HepG2 (cell line): ENCODE data around the gene DCP1B. TPM values are rescaled to one million over a fixed set of nuclear protein-coding genes. Genes with fewer than 3 reads are reported as not detected.

Experiments used
- NFKBIZ ChIP-seq: IDR thresholded peaks from 2 replicates; pipeline ENCODE4 v1.6.1; 2018; ENCODE audit warnings: missing genetic modification reagents, missing compliant biosample characterization
- SALL1 ChIP-seq: sonication (generic); formaldehyde crosslinking; IDR thresholded peaks from 2 replicates; pipeline ENCODE4 v1.8.0; 2022; ENCODE audit warnings: mild to moderate bottlenecking, missing genetic modification reagents
- TARDBP ChIP-seq: sonication (generic); formaldehyde crosslinking; IDR thresholded peaks from 2 replicates; pipeline ENCODE4 v1.8.0; 2022; ENCODE audit warnings: mild to moderate bottlenecking, missing genetic modification reagents
- TSC22D2 ChIP-seq: sonication (generic); formaldehyde crosslinking; IDR thresholded peaks from 2 replicates; pipeline ENCODE4 v1.5.1; 2020; ENCODE audit warnings: missing genetic modification reagents, mild to moderate bottlenecking, borderline replicate concordance
- ZNF101 ChIP-seq: sonication (generic); formaldehyde crosslinking; IDR thresholded peaks from 2 replicates; pipeline ENCODE4 v1.4.0; 2020; ENCODE audit warnings: mild to moderate bottlenecking, low read depth, missing genetic modification reagents, borderline replicate concordance
- ZNF230 ChIP-seq: sonication (generic); formaldehyde crosslinking; IDR thresholded peaks from 2 replicates; pipeline ENCODE4 v1.4.0; 2020; ENCODE audit warnings: mild to moderate bottlenecking, missing genetic modification reagents
- ZNF746 ChIP-seq: sonication (generic); formaldehyde crosslinking; IDR thresholded peaks from 2 replicates; pipeline ENCODE4 v1.8.0; 2022; ENCODE audit warnings: mild to moderate bottlenecking, missing genetic modification reagents
- ZNF780A ChIP-seq: sonication (generic); formaldehyde crosslinking; IDR thresholded peaks from 2 replicates; pipeline ENCODE4 v1.8.0; 2022; ENCODE audit warnings: mild to moderate bottlenecking, missing genetic modification reagents, moderate library complexity
- polyA plus RNA-seq, 8 experiments: library from polyadenylated mRNA; depleted of rRNA in 3 of 8; stranded (reverse) in 7 of 8; unstranded in 1 of 8; fragments of >200 nt; fragmentation: Illumina TruSeq in 4 of 8; extraction: Trizol in 4 of 8; gene quantifications; 2 replicates each; pipeline versions ENCODE4 v1.2.1 to v1.2.3, GENCODE V29; 2011 to 2016; ENCODE audit warnings: low read depth in 4 of 8, missing spikeins in 1 of 8, mixed read lengths in 1 of 8; ENCODE audit not compliant: insufficient read depth in 1 of 8
- total RNA-seq, 5 experiments: library from RNA; depleted of rRNA; stranded (reverse); fragments of >200 nt; fragmentation: Illumina TruSeq; extraction: Trizol; gene quantifications; 2 replicates each; pipeline ENCODE4 v1.2.3, GENCODE V29; 2016; ENCODE audit warnings: low read depth in 1 of 5
- TF ChIP-seq, protein P1 (sequence below): sonication (generic); formaldehyde crosslinking; IDR thresholded peaks from 2 replicates; pipeline ENCODE4 v1.4.0; 2020; ENCODE audit warnings: mild to moderate bottlenecking, missing genetic modification reagents, borderline replicate concordance
- TF ChIP-seq, protein P2 (sequence below): sonication (generic); formaldehyde crosslinking; IDR thresholded peaks from 2 replicates; pipeline ENCODE4 v1.8.1; 2023; ENCODE audit warnings: mild to moderate bottlenecking, missing genetic modification reagents
- TF ChIP-seq, protein P3 (sequence below): sonication (generic); formaldehyde crosslinking; IDR thresholded peaks from 2 replicates; pipeline ENCODE4 v1.4.0; 2020; ENCODE audit warnings: missing genetic modification reagents, borderline replicate concordance
- TF ChIP-seq, protein P4 (sequence below): sonication (generic); formaldehyde crosslinking; conservative IDR thresholded peaks from 2 replicates; pipeline ENCODE4 v1.4.0; 2020; ENCODE audit warnings: mild to moderate bottlenecking, missing genetic modification reagents, moderate library complexity

DCP1B gene
- total and polyA plus RNA-seq, 2 of the 13 experiments (the other 11 are each of a cell fraction or from before 2014, with no cell fraction given) = 11.4 to 27.2 TPM

DNA sequence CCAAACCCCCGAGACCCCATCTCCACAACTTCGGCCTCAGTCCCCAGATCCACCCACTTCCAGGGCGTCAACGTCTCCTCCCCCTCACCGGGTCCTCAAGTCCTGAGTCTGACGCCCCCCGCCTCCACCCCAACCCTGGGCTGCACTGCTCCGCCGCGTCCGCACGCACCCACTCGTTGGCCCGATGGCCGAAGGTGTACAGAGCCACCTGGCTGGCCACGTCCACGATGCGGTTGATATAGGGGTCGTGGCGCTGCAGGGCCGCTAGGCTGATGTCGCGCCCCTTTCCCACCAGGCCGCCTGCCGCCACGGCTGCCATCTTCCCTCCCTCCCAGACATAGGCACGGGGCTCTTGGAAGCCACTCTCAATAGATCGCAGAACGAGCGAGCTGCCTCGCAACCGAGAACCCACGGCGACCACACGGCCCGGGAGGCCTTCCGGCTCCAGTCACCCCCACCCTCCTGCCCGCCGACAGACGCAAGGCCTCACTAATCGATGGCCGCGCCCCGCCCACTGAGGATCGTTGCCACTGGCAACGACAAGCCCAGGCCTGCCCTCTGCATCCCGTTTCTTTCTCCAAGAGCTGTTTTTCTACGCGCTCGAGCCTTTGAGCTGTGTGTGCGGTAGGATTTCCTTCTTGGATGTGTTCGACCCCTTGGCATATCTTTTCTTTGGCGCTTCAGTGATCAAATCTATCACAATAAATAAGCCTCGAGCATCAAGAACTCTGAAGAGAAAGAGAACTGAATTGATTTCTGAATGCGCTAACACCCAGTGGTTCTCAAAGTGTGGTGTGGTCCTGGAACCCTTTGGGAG lies at the start of gene DCP1B (continued):
- TF ChIP-seq, protein P1, sequence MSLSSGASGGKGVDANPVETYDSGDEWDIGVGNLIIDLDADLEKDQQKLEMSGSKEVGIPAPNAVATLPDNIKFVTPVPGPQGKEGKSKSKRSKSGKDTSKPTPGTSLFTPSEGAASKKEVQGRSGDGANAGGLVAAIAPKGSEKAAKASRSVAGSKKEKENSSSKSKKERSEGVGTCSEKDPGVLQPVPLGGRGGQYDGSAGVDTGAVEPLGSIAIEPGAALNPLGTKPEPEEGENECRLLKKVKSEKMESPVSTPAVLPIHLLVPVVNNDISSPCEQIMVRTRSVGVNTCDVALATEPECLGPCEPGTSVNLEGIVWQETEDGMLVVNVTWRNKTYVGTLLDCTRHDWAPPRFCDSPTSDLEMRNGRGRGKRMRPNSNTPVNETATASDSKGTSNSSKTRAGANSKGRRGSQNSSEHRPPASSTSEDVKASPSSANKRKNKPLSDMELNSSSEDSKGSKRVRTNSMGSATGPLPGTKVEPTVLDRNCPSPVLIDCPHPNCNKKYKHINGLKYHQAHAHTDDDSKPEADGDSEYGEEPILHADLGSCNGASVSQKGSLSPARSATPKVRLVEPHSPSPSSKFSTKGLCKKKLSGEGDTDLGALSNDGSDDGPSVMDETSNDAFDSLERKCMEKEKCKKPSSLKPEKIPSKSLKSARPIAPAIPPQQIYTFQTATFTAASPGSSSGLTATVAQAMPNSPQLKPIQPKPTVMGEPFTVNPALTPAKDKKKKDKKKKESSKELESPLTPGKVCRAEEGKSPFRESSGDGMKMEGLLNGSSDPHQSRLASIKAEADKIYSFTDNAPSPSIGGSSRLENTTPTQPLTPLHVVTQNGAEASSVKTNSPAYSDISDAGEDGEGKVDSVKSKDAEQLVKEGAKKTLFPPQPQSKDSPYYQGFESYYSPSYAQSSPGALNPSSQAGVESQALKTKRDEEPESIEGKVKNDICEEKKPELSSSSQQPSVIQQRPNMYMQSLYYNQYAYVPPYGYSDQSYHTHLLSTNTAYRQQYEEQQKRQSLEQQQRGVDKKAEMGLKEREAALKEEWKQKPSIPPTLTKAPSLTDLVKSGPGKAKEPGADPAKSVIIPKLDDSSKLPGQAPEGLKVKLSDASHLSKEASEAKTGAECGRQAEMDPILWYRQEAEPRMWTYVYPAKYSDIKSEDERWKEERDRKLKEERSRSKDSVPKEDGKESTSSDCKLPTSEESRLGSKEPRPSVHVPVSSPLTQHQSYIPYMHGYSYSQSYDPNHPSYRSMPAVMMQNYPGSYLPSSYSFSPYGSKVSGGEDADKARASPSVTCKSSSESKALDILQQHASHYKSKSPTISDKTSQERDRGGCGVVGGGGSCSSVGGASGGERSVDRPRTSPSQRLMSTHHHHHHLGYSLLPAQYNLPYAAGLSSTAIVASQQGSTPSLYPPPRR = peak; percentile 78; the same call in 1 of the 2 replicates
- peak; percentile 47; the same call in 1 of the 2 replicates for TF ChIP-seq NFKBIZ (CRISPR knock-in tag)
- TF ChIP-seq TARDBP = peak; percentile 73
- TF ChIP-seq, protein P2, sequence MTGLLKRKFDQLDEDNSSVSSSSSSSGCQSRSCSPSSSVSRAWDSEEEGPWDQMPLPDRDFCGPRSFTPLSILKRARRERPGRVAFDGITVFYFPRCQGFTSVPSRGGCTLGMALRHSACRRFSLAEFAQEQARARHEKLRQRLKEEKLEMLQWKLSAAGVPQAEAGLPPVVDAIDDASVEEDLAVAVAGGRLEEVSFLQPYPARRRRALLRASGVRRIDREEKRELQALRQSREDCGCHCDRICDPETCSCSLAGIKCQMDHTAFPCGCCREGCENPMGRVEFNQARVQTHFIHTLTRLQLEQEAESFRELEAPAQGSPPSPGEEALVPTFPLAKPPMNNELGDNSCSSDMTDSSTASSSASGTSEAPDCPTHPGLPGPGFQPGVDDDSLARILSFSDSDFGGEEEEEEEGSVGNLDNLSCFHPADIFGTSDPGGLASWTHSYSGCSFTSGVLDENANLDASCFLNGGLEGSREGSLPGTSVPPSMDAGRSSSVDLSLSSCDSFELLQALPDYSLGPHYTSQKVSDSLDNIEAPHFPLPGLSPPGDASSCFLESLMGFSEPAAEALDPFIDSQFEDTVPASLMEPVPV (CRISPR knock-in tag) = peak; percentile 69; the same call in 1 of the 2 replicates
- TF ChIP-seq, protein P3, sequence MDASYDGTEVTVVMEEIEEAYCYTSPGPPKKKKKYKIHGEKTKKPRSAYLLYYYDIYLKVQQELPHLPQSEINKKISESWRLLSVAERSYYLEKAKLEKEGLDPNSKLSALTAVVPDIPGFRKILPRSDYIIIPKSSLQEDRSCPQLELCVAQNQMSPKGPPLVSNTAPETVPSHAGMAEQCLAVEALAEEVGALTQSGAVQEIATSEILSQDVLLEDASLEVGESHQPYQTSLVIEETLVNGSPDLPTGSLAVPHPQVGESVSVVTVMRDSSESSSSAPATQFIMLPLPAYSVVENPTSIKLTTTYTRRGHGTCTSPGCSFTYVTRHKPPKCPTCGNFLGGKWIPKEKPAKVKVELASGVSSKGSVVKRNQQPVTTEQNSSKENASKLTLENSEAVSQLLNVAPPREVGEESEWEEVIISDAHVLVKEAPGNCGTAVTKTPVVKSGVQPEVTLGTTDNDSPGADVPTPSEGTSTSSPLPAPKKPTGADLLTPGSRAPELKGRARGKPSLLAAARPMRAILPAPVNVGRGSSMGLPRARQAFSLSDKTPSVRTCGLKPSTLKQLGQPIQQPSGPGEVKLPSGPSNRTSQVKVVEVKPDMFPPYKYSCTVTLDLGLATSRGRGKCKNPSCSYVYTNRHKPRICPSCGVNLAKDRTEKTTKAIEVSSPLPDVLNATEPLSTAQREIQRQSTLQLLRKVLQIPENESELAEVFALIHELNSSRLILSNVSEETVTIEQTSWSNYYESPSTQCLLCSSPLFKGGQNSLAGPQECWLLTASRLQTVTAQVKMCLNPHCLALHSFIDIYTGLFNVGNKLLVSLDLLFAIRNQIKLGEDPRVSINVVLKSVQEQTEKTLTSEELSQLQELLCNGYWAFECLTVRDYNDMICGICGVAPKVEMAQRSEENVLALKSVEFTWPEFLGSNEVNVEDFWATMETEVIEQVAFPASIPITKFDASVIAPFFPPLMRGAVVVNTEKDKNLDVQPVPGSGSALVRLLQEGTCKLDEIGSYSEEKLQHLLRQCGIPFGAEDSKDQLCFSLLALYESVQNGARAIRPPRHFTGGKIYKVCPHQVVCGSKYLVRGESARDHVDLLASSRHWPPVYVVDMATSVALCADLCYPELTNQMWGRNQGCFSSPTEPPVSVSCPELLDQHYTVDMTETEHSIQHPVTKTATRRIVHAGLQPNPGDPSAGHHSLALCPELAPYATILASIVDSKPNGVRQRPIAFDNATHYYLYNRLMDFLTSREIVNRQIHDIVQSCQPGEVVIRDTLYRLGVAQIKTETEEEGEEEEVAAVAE (CRISPR knock-in tag) = no peak; the same call in 1 of the 2 replicates
- TF ChIP-seq ZNF230 = peak; percentile 80
- no peak for TF ChIP-seq ZNF780A (CRISPR knock-in tag)
- peak; percentile 89 for TF ChIP-seq ZNF746
- TF ChIP-seq ZNF101 = no peak; the same call in 1 of the 2 replicates
- TF ChIP-seq TSC22D2 = peak; percentile 58; the same call in 1 of the 2 replicates
- TF ChIP-seq SALL1 (CRISPR knock-in tag) = peak; percentile 94
- TF ChIP-seq, protein P4, sequence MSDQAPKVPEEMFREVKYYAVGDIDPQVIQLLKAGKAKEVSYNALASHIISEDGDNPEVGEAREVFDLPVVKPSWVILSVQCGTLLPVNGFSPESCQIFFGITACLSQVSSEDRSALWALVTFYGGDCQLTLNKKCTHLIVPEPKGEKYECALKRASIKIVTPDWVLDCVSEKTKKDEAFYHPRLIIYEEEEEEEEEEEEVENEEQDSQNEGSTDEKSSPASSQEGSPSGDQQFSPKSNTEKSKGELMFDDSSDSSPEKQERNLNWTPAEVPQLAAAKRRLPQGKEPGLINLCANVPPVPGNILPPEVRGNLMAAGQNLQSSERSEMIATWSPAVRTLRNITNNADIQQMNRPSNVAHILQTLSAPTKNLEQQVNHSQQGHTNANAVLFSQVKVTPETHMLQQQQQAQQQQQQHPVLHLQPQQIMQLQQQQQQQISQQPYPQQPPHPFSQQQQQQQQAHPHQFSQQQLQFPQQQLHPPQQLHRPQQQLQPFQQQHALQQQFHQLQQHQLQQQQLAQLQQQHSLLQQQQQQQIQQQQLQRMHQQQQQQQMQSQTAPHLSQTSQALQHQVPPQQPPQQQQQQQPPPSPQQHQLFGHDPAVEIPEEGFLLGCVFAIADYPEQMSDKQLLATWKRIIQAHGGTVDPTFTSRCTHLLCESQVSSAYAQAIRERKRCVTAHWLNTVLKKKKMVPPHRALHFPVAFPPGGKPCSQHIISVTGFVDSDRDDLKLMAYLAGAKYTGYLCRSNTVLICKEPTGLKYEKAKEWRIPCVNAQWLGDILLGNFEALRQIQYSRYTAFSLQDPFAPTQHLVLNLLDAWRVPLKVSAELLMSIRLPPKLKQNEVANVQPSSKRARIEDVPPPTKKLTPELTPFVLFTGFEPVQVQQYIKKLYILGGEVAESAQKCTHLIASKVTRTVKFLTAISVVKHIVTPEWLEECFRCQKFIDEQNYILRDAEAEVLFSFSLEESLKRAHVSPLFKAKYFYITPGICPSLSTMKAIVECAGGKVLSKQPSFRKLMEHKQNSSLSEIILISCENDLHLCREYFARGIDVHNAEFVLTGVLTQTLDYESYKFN = peak; percentile 77
